ENCODE results near the gene OLFML2A.

GRCh38 chr9:124743686-124744348 lies 33.1 kb upstream of the OLFML2A start:
- TF ChIP-seq CTCF (conservative IDR thresholded peaks at IDR 0.05 in 1 of 2, IDR thresholded peaks at IDR 0.05 in 1 of 2; ENCODE audit: low read depth in 1 of 2, low read length in 2 of 2), result no peak
- TF ChIP-seq EZH2 (IDR thresholded peaks at IDR 0.05; ENCODE audit: low read length, missing control alignments), result no peak

Measured in fibroblast of lung (primary cell).